ENCODE results near the gene COL19A1.
A peak's percentile ranks its signal among the peaks of the same experiment; 100 is the strongest.

The COL19A1 gene

GRCh38 chr6:70060680-70061079 is 194.3 kb downstream of the COL19A1 start:
- DNase-seq (ENCODE audit: low spot score) = no peak

GRCh38 chr6:70061546-70061945 is 195.2 kb downstream of the COL19A1 start:
- DNase-seq (ENCODE audit: low spot score) = no peak

- DNase-seq (ENCODE audit: low spot score) = no peak
Measured at GRCh38 chr6:70062010-70062409, 195.7 kb downstream of the COL19A1 start.

GRCh38 chr6:70072540-70073179 is 206.3 kb downstream of the COL19A1 start:
- DNase-seq (ENCODE audit: low spot score) = no peak

- DNase-seq (ENCODE audit: low spot score) = no peak
Measured at GRCh38 chr6:70073637-70074036, 207.3 kb downstream of the COL19A1 start.

GRCh38 chr6:70079241-70079640 is 212.9 kb downstream of the COL19A1 start:
- no peak for DNase-seq (ENCODE audit: low spot score)

GRCh38 chr6:70080443-70081070 is 214.2 kb downstream of the COL19A1 start:
- DNase-seq (ENCODE audit: low spot score) = no peak

GRCh38 chr6:70082830-70083229 is 216.5 kb downstream of the COL19A1 start:
- no peak for DNase-seq (ENCODE audit: low spot score)

- DNase-seq (ENCODE audit: low spot score) = no peak
Measured at GRCh38 chr6:70086806-70087205, 220.4 kb downstream of the COL19A1 start.

GRCh38 chr6:70094156-70094555 is 227.8 kb downstream of the COL19A1 start:
- DNase-seq (ENCODE audit: low spot score) = no peak

GRCh38 chr6:70099732-70100131 is 233.4 kb downstream of the COL19A1 start:
- no peak for DNase-seq (ENCODE audit: low spot score)

- no peak for DNase-seq (ENCODE audit: low spot score)
Measured at GRCh38 chr6:70103798-70104197, 237.4 kb downstream of the COL19A1 start.

GRCh38 chr6:70107852-70108629 is 241.7 kb downstream of the COL19A1 start:
- DNase-seq (ENCODE audit: low spot score) = peak; percentile 53

GRCh38 chr6:70110126-70111022 is 244.0 kb downstream of the COL19A1 start:
- DNase-seq (ENCODE audit: low spot score) = no peak

GRCh38 chr6:70111737-70112136 is 245.4 kb downstream of the COL19A1 start:
- no peak for DNase-seq (ENCODE audit: low spot score)

- DNase-seq (ENCODE audit: low spot score) = no peak
Measured at GRCh38 chr6:70112716-70113115, 246.4 kb downstream of the COL19A1 start.

- DNase-seq (ENCODE audit: low spot score) = no peak
Measured at GRCh38 chr6:70113171-70113570, 246.8 kb downstream of the COL19A1 start.

- no peak for DNase-seq (ENCODE audit: low spot score)
Measured at GRCh38 chr6:70118670-70119069, 252.3 kb downstream of the COL19A1 start.

GRCh38 chr6:70119218-70119835 is 253.0 kb downstream of the COL19A1 start:
- no peak for DNase-seq (ENCODE audit: low spot score)

- no peak for DNase-seq (ENCODE audit: low spot score)
Measured at GRCh38 chr6:70124443-70124842, 258.1 kb downstream of the COL19A1 start.

- DNase-seq (ENCODE audit: low spot score) = peak; percentile 46
Measured at GRCh38 chr6:70124882-70125545, 258.7 kb downstream of the COL19A1 start.

All from RKO (cell line).